GM23338 (cell line): ENCODE measurements around the gene NEK2. TPM values are rescaled to one million over a fixed set of nuclear protein-coding genes. Genes with fewer than 3 reads are reported as not detected.

ENCODE experiments used
- ATAC-seq: fragments of 200-7000 bp; cut with Tn5 transposase; 3 replicates; pipeline ENCODE4 v1.9.1; 2020
- DNase-seq: peaks from one replicate; pipeline ENCODE4 v3.0.0-alpha.2; 2015; ENCODE audit warnings: low spot score
- H2AFZ ChIP-seq: fragments of 200-600 bp; sonication (generic); 2 replicates; pipeline ENCODE4 v1.8.0; 2016; ENCODE audit warnings: antibody characterized with exemption, mild to moderate bottlenecking, moderate library complexity
- H3F3A ChIP-seq: fragments of 200-600 bp; sonication (generic); replicated peaks from 2 replicates; pipeline ENCODE4 v1.8.0; 2017; ENCODE audit warnings: antibody characterized with exemption, mixed run types, low read depth
- H3K27ac ChIP-seq: fragments of 200-600 bp; sonication (generic); 2 replicates; pipeline ENCODE4 v1.6.1; 2016; ENCODE audit warnings: low read depth
- H3K27me3 ChIP-seq: fragments of 200-600 bp; sonication (generic); 2 replicates; pipeline ENCODE4 v1.8.0; 2016; ENCODE audit warnings: mild to moderate bottlenecking, mixed run types, moderate library complexity; ENCODE audit not compliant: insufficient read depth
- H3K36me3 ChIP-seq: fragments of 200-600 bp; sonication (generic); 2 replicates; pipeline ENCODE4 v1.8.0; 2016; ENCODE audit warnings: mild to moderate bottlenecking; ENCODE audit not compliant: insufficient read depth
- H3K4me1 ChIP-seq: fragments of 200-600 bp; sonication (generic); 2 replicates; pipeline ENCODE4 v1.8.0; 2016; ENCODE audit warnings: mild to moderate bottlenecking, moderate library complexity; ENCODE audit not compliant: insufficient read depth
- H3K4me2 ChIP-seq: fragments of 200-600 bp; sonication (generic); 2 replicates; pipeline ENCODE4 v1.7.1; 2017; ENCODE audit warnings: mixed run types
- H3K4me3 ChIP-seq: fragments of 200-600 bp; sonication (generic); 2 replicates; pipeline ENCODE4 v1.6.1; 2016; ENCODE audit warnings: mixed run types
- H3K79me2 ChIP-seq: fragments of 200-600 bp; sonication (generic); replicated peaks from 2 replicates; pipeline ENCODE4 v1.8.0; 2017; ENCODE audit warnings: mild to moderate bottlenecking; ENCODE audit not compliant: insufficient read depth
- H3K9me2 ChIP-seq: fragments of 200-600 bp; sonication (generic); 2 replicates; pipeline ENCODE4 v1.8.0; 2017; ENCODE audit not compliant: insufficient read depth
- H4K20me1 ChIP-seq: fragments of 200-600 bp; sonication (generic); replicated peaks from 2 replicates; pipeline ENCODE4 v1.8.0; 2017; ENCODE audit warnings: mild to moderate bottlenecking; ENCODE audit not compliant: insufficient read depth
- H3K27ac Mint-ChIP-seq: 2 replicates; pipeline ENCODE4 v1.8.0; 2020; ENCODE audit warnings: inconsistent platforms, mild to moderate bottlenecking, moderate library complexity, mixed read lengths
- H3K27me3 Mint-ChIP-seq: 3 replicates; pipeline ENCODE4 v1.8.0; 2022; ENCODE audit warnings: low read depth, mild to moderate bottlenecking, moderate library complexity, mixed read lengths, inconsistent platforms; ENCODE audit not compliant: insufficient read depth, poor library complexity
- H3K36me3 Mint-ChIP-seq: 3 replicates; pipeline ENCODE4 v1.8.0; 2021; ENCODE audit warnings: low read depth, mild to moderate bottlenecking, inconsistent platforms, moderate library complexity, mixed read lengths
- H3K4me1 Mint-ChIP-seq: 3 replicates; pipeline ENCODE4 v1.8.0; 2020; ENCODE audit warnings: mild to moderate bottlenecking, inconsistent platforms, mixed read lengths
- H3K4me3 Mint-ChIP-seq: 3 replicates; pipeline ENCODE4 v1.8.0; 2021; ENCODE audit warnings: moderate library complexity, mild to moderate bottlenecking, inconsistent platforms, mixed read lengths
- H3K9me3 Mint-ChIP-seq: 3 replicates; pipeline ENCODE4 v1.8.0; 2020; ENCODE audit warnings: moderate library complexity, mild to moderate bottlenecking, inconsistent platforms, mixed read lengths
- CTCF ChIP-seq, 2 experiments: fragments of 200-600 bp in 1 of 2; sonication (generic) in 1 of 2; conservative IDR thresholded peaks; 2 replicates each; pipeline versions ENCODE4 v1.5.1 to v1.6.1; 2016 to 2017; ENCODE audit warnings: antibody characterized with exemption in 2 of 2, low read depth in 2 of 2, mild to moderate bottlenecking in 2 of 2, moderate library complexity in 1 of 2
- JUNB ChIP-seq: IDR thresholded peaks from one replicate; pipeline ENCODE4 v1.6.1; 2016; ENCODE audit warnings: antibody characterized with exemption; ENCODE audit not compliant: unreplicated experiment
- NANOG ChIP-seq: IDR thresholded peaks from 2 replicates; pipeline ENCODE4 v1.6.1; 2016; ENCODE audit warnings: antibody characterized with exemption, borderline replicate concordance
- POLR2AphosphoS5 ChIP-seq: IDR thresholded peaks from 2 replicates; pipeline ENCODE4 v1.6.1; 2016; ENCODE audit warnings: antibody characterized with exemption, low read depth
- REST ChIP-seq: IDR thresholded peaks from one replicate; pipeline ENCODE4 v1.6.1; 2018; ENCODE audit warnings: antibody characterized with exemption; ENCODE audit not compliant: unreplicated experiment
- ZNF114 ChIP-seq: fragments of 250-450 bp; sonication (Bioruptor Pico); IDR thresholded peaks from 2 replicates; pipeline ENCODE4 v1.5.0; 2020; ENCODE audit warnings: mild to moderate bottlenecking, moderate library complexity
- ZNF462 ChIP-seq: fragments of 250-450 bp; sonication (Bioruptor Pico); IDR thresholded peaks from 2 replicates; pipeline ENCODE4 v1.5.0; 2020; ENCODE audit warnings: mild to moderate bottlenecking, moderate library complexity
- polyA plus RNA-seq: library from polyadenylated mRNA; unstranded; fragments of >200 nt; fragmentation: Nextera tagmentation; extraction: Ambion mirVana; gene quantifications from 2 replicates; pipeline ENCODE4 v1.2.1, GENCODE V29; 2016
- total RNA-seq: library from RNA; depleted of rRNA; stranded (reverse); fragments of >200 nt; shearing (Covaris generic); gene quantifications from 2 replicates; pipeline ENCODE4 v1.2.3, GENCODE V29; 2014

The NEK2 gene
- total and polyA plus RNA-seq, 2 experiments from 2014 or later = 17.0 to 24.9 TPM

- TF ChIP-seq CTCF (conservative IDR thresholded peaks at IDR 0.05; ENCODE audit: low read depth in 2 of 2) (no peak), ZNF114 (no peak), ZNF462 (CRISPR knock-in tag) (no peak), POLR2AphosphoS5 (no peak), NANOG (no peak), REST (no peak), JUNB (no peak)
- Histone ChIP-seq H3K27me3 (no peaks in the 10 kb centered on the region), H3K4me1 (no peaks in the 10 kb centered on the region), H3K79me2 (no peaks in the 10 kb centered on the region), H4K20me1 (no peaks in the 10 kb centered on the region), H3F3A (no peaks in the 10 kb centered on the region), H2AFZ (no peak overlapping the region), H3K27ac (no peak overlapping the region), H3K36me3 (no peaks in the 10 kb centered on the region), H3K4me2 (no peak overlapping the region), H3K9me2 (no peaks in the 10 kb centered on the region), H3K4me3 (no peak overlapping the region)
- Mint-ChIP-seq H3K27me3 (peaks cover 2% of the 10 kb centered on the region), H3K27ac (no peak overlapping the region), H3K4me1 (no peaks in the 10 kb centered on the region), H3K9me3 (no peaks in the 10 kb centered on the region), H3K4me3 (no peak overlapping the region), H3K36me3 (no peaks in the 10 kb centered on the region)
- DNase-seq (no peak), ATAC-seq (no peak)
Measured at GRCh38 chr1:211710566-211711314, 35.3 kb upstream of the NEK2 start.
